Measurements from ENCODE around the gene ELOB.
A peak's percentile ranks its signal among the peaks of the same experiment; 100 is the strongest.

ELOB gene
- 44.4 to 106 reads per million in 2 donors for total RNA-seq

DNA sequence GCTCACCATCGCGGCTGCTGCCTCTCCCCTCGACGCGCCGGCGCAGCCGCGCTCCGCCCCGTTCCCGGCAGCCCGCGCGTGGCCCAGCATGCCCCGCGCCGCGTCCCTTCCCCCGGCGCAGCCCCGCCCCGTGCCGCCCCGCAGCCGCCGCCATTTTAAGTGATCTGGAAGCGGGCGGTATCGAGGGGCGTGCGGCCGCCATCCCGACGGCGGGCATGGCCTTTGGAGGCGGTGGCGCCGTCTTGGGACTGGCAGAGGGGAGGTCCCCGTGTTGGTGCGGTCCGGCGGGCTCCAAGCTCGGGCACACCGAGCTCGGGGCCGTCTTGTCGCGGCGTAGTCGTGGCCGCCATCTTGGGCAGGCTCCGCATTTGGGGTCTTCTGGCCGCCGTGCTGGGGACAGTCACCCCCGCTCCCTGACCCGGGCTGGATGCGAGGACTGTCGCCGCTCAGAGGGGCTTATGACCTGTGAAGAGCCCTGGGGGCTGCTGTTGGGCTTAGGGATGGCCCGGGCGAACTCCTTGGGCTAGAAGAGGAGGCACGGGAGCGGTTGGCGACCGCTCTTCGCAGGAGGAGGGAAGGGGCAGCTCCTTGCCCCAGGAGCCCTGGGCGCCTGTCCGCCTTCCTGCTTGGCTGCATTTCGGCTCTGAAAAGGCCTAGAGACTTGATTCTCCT, at the start of gene ELOB:
Gene ELOB, minus strand, starts transcription at position 50 of the 672 bp plus-strand sequence. Its CDS starts 41 bp downstream, at position 9.
- peak; percentile 80 for DNase-seq

DNA sequence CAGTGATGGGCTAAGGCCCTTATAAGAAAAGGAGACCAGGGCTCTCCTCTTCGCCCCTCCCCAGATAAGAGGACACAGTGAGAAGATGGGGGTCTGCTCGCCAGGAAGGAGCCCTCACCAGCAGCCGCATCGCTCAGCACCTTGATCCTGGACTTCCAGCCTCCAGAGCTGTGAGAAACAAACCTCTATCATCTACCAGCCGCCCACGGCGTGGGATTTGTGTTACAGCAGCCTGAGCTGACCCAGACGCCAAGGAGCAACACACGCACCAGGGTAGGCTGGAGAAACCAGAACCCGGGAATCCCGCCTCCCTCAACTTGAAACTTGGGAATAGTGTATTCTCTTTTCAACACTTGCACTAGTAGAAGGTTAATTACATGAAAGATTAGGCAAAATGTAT, 48.8 kb upstream of the ELOB start:
- DNase-seq = no peak

- no peak for DNase-seq
Observed at GRCh38 chr16:2825049-2825742, 48.1 kb upstream of the ELOB start.

GRCh38 chr16:2824626-2825025, 47.5 kb upstream of the ELOB start:
- no peak for DNase-seq

- no peak for DNase-seq
Observed at GRCh38 chr16:2822496-2822895, 45.4 kb upstream of the ELOB start.

DNA sequence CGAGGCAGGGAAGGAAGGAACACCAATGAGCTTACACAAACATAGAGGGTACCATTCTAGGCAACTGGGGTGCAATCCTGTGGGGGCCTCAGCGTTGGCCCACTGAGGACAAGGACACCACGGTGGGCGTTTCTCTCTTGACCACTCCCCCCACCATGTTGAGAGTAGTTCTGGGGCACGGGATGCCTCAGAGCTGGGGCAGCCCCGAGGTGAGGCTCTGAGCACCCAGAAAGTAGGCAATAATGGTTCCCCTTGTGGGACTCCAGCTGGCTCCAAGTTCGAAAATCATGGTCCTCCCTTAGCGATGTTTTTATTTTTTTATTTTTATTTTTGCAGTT, 45.0 kb upstream of the ELOB start:
- DNase-seq = no peak

DNA sequence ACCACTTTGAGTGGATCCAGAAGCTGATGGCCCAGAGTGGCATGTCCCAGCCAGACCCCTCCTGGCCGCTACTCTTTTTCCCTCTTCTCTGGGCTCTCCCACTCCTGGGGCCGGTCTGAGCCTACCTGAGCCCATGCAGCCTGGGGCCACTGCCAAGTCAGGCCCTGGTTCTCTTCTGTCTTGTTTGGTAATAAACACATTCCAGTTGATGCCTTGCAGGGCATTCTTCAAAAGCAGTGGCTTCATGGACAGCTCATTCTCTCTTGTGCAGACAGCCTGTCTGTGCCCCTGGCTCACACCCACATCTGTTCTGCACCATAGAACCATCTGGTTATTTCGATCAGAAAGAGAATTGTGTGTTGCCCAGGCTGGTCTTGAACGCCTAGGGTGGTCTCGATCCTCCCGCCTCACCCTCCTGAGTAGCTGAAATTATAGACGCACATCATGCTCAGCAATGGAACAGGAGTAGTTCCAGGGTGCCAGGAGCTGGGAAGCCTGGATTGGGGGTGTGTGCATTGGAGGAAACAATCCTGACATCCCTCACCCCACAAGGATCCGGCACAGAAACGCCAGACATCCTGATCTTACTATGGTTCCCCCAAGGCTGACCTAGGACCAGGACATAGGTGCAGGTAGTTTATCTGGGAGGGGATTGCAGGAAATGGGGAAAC, 44.5 kb upstream of the ELOB start:
- no peak for DNase-seq

DNA sequence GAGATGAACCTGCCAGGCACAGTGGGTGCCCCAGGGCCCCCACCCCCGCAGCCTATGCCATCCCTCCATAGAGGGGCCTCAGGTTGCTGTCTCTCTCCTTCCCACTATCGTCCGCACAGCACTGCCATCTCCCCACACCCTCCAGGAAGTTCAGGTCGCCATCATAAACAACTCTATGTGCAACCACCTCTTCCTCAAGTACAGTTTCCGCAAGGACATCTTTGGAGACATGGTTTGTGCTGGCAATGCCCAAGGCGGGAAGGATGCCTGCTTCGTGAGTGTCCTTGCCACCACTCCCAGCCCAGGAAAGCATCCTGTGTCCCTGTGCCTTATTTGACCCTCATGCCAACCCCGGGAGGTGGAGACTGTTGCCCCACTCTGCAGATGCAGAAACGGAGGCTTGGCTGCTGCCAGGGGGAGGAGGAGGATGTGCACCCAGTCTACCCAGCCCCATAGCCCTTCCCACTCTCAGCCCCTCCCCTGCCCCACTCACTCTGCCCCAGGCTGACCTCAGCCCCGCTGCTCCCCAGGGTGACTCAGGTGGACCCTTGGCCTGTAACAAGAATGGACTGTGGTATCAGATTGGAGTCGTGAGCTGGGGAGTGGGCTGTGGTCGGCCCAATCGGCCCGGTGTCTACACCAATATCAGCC, 43.9 kb upstream of the ELOB start:
- DNase-seq = no peak

GRCh38 chr16:2819939-2820835, 43.1 kb upstream of the ELOB start:
- no peak for DNase-seq

- DNase-seq = no peak
Observed at GRCh38 chr16:2819179-2819938, 42.3 kb upstream of the ELOB start.

DNA sequence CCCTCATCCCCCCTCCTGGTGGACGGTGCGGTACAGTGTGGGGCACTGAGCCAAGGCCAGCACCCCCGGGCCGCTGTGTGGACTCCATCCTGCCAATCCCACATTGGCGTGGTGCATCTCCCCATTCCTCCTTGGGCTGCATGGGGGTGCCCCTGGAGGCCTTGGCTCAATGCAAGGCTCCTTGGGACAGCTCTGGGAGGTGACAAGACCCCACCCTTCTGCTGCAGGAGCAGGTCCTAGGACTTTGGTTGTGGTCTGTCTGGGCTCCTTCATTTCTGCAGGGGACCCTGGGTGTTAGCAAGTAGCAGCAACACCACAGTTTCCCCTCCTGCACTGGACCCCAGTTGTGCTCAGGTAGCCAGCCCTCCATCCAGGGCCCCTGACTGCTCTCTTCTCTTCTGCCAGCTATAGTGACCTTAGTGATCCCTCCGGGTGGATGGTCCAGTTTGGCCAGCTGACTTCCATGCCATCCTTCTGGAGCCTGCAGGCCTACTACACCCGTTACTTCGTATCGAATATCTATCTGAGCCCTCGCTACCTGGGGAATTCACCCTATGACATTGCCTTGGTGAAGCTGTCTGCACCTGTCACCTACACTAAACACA, 41.3 kb upstream of the ELOB start:
- DNase-seq = no peak

- no peak for DNase-seq
Observed at GRCh38 chr16:2817340-2818271, 40.5 kb upstream of the ELOB start.

DNA sequence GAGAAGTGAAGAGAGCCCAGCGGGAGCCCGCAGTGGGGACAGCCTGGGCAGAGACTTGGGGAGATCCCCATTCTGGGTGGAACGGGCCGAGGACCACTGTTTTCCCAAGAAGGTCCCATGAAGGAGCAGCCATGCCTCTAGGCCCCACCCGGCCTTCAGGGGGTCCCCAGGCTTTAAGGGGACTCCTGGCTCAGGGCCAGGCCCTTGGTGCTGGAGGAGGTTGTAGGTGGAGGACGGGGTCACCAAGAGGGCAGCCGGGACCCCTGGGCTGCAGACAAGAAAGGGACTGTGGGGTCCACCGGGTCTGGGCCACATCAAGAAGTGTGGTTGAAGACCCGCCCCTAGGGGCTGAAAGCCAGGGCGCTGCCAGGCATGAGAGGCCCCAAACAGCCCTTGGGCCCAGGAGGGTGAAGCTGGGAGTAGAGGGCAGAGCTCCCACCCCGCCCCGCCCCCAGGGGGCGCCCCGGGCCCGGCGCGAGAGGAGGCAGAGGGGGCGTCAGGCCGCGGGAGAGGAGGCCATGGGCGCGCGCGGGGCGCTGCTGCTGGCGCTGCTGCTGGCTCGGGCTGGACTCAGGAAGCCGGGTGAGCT, 39.8 kb upstream of the ELOB start, which contains the start of gene PRSS21:
Gene PRSS21, plus strand, starts transcription at position 487 of the 589 bp plus-strand sequence. Its CDS starts 32 bp downstream, at position 519.
- no peak for DNase-seq

DNA sequence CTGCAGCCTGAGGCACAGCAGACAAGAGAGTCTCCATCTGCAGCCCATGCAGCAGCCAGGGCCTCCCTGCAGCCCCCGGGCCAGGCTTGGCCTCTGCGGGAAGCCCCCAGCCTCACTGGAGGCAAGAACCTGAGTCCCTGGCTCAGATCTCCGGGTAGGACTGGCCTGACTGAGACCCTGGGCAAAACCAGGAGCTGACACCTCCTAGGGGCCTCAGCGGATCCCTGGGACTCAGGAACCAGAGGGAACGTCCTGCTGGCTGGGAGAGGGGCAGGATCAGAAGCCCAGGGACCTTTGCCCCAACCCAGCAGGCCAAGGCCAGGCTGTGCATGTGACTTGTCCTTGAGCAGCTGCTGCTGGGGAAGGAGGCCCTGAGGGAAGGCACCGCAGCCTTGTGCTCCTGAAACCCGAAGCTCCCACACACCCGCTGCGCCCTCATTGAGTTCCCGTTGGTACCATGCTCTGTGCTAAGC, 38.3 kb upstream of the ELOB start:
- no peak for DNase-seq

DNA sequence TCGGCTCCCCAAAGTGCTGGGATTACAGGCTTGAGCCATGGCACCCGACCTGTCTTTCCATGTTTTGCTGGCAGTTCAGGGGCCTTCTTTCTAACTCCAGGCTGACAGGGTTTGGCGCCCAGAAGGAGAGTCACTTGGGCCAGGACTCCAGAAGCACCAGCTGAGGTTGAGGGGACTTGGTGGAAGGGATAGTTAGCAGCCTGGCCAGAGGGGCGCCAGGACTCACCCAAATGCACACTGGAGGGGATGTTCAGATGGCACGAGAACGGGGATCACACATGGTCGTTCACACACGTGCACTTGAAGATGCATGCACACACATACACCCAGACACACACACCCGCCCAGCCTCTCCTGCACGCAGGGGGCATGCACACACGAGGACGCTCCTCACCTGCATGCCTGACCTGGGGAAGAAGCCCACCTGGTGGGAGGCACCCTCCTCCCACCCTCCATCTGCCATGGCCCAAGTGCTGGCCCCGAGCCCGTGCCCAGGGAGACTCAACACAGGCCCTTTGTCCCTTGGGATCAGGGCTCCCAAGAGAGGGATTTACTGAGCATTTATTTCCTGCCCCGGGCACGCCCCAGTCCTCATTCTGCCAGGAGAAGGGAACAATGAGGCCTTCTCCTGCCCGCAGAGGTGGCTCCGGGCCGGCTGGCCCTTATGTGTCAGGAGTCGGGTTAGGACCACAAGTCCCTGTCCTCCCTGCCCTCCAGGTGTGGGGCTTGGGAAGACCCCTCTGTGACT, 37.6 kb upstream of the ELOB start:
- no peak for DNase-seq

- no peak for DNase-seq
Observed at GRCh38 chr16:2813771-2814221, 36.7 kb upstream of the ELOB start.

DNA sequence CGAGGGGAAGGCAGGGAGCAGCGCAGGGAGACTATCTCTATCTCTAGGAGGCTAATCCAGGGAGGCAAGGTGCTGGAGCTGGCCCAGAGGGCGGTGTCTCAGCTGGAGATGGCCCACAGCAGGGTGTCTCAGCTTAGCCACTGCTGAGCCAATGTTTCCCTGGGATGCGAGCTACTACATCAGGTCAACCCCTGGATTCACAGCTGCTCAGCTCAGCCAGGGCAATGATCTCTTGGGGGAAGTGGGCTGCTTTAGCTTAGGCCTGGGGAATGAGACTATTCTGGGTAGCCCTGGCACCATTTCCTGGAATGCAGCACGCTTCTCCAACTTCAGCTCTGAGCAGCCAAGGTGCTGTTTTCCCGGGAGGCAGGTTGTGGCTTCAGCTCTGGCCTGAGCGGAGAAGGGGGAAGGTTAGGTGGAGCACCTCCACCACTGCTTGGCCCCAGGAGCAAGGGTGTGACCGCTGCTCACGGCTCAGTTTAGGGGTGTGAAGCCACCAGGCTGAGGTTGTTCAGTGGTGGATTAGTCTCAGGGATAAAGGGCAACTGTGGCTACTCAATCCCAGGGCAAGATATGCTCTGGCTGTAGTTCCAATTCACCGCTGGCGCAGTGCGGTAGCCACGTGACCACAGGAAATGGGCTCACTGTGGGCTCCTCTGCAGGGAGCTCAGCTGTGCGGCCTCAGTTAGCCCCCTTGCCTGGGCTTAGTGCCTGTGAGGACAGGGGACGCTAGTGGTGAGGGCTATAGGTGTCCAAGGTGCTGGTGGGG, 34.8 kb upstream of the ELOB start:
- no peak for DNase-seq

DNA sequence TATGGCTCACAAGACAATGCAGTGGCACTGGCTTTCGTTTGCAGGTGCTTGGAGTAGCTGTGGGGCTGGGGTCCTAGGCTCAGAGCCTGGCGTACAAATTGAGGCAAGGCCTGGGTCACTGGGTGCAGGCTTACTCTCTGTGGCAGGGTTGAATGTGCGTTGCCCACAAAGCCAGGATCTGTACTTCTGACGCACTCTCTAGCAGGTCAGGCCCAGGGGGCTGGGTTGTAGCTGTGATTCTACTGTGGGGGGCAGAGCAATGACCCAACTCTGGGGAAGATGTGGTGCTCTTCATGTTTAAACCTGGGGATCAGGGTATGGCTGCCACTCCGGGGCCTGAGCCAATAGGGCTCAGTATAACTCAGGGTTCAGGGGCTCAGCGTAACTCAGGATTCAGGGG, 33.6 kb upstream of the ELOB start:
- no peak for DNase-seq

All from T-helper 9 cell (primary cell).